HG03432 (cell line): Measurements from ENCODE around the gene OLFML3.

Experiments used
- ATAC-seq: cut with Tn5 transposase; IDR thresholded peaks from one replicate; pipeline ENCODE4 v1.9.1; 2021; ENCODE audit warnings: mild to moderate bottlenecking, moderate library complexity; ENCODE audit not compliant: unreplicated experiment

OLFML3 gene

GRCh38 chr1:114024049-114024448 is 44.8 kb downstream of the OLFML3 start:
- no peak for ATAC-seq

GRCh38 chr1:114025609-114026401 is 46.5 kb downstream of the OLFML3 start:
- ATAC-seq, result no peak

GRCh38 chr1:114026797-114027196 is 47.5 kb downstream of the OLFML3 start:
- no peak for ATAC-seq
